GM23338 (cell line): ENCODE data around the gene BCCIP. TPM values are rescaled to one million over a fixed set of nuclear protein-coding genes. Genes with fewer than 3 reads are reported as not detected.

Source experiments
- ATAC-seq: fragments of 200-7000 bp; cut with Tn5 transposase; 3 replicates; pipeline ENCODE4 v1.9.1; 2020
- DNase-seq: peaks from one replicate; pipeline ENCODE4 v3.0.0-alpha.2; 2015; ENCODE audit warnings: low spot score
- H2AFZ ChIP-seq: fragments of 200-600 bp; sonication (generic); 2 replicates; pipeline ENCODE4 v1.8.0; 2016; ENCODE audit warnings: antibody characterized with exemption, mild to moderate bottlenecking, moderate library complexity
- H3F3A ChIP-seq: fragments of 200-600 bp; sonication (generic); replicated peaks from 2 replicates; pipeline ENCODE4 v1.8.0; 2017; ENCODE audit warnings: antibody characterized with exemption, mixed run types, low read depth
- H3K27ac ChIP-seq: fragments of 200-600 bp; sonication (generic); 2 replicates; pipeline ENCODE4 v1.6.1; 2016; ENCODE audit warnings: low read depth
- H3K27me3 ChIP-seq: fragments of 200-600 bp; sonication (generic); 2 replicates; pipeline ENCODE4 v1.8.0; 2016; ENCODE audit warnings: mild to moderate bottlenecking, mixed run types, moderate library complexity; ENCODE audit not compliant: insufficient read depth
- H3K36me3 ChIP-seq: fragments of 200-600 bp; sonication (generic); 2 replicates; pipeline ENCODE4 v1.8.0; 2016; ENCODE audit warnings: mild to moderate bottlenecking; ENCODE audit not compliant: insufficient read depth
- H3K4me1 ChIP-seq: fragments of 200-600 bp; sonication (generic); 2 replicates; pipeline ENCODE4 v1.8.0; 2016; ENCODE audit warnings: mild to moderate bottlenecking, moderate library complexity; ENCODE audit not compliant: insufficient read depth
- H3K4me2 ChIP-seq: fragments of 200-600 bp; sonication (generic); 2 replicates; pipeline ENCODE4 v1.7.1; 2017; ENCODE audit warnings: mixed run types
- H3K4me3 ChIP-seq: fragments of 200-600 bp; sonication (generic); 2 replicates; pipeline ENCODE4 v1.6.1; 2016; ENCODE audit warnings: mixed run types
- H3K79me2 ChIP-seq: fragments of 200-600 bp; sonication (generic); replicated peaks from 2 replicates; pipeline ENCODE4 v1.8.0; 2017; ENCODE audit warnings: mild to moderate bottlenecking; ENCODE audit not compliant: insufficient read depth
- H3K9me2 ChIP-seq: fragments of 200-600 bp; sonication (generic); 2 replicates; pipeline ENCODE4 v1.8.0; 2017; ENCODE audit not compliant: insufficient read depth
- H4K20me1 ChIP-seq: fragments of 200-600 bp; sonication (generic); replicated peaks from 2 replicates; pipeline ENCODE4 v1.8.0; 2017; ENCODE audit warnings: mild to moderate bottlenecking; ENCODE audit not compliant: insufficient read depth
- H3K27ac Mint-ChIP-seq: 2 replicates; pipeline ENCODE4 v1.8.0; 2020; ENCODE audit warnings: inconsistent platforms, mild to moderate bottlenecking, moderate library complexity, mixed read lengths
- H3K27me3 Mint-ChIP-seq: 3 replicates; pipeline ENCODE4 v1.8.0; 2022; ENCODE audit warnings: low read depth, mild to moderate bottlenecking, moderate library complexity, mixed read lengths, inconsistent platforms; ENCODE audit not compliant: insufficient read depth, poor library complexity
- H3K36me3 Mint-ChIP-seq: 3 replicates; pipeline ENCODE4 v1.8.0; 2021; ENCODE audit warnings: low read depth, mild to moderate bottlenecking, inconsistent platforms, moderate library complexity, mixed read lengths
- H3K4me1 Mint-ChIP-seq: 3 replicates; pipeline ENCODE4 v1.8.0; 2020; ENCODE audit warnings: mild to moderate bottlenecking, inconsistent platforms, mixed read lengths
- H3K4me3 Mint-ChIP-seq: 3 replicates; pipeline ENCODE4 v1.8.0; 2021; ENCODE audit warnings: moderate library complexity, mild to moderate bottlenecking, inconsistent platforms, mixed read lengths
- H3K9me3 Mint-ChIP-seq: 3 replicates; pipeline ENCODE4 v1.8.0; 2020; ENCODE audit warnings: moderate library complexity, mild to moderate bottlenecking, inconsistent platforms, mixed read lengths
- CREB1 ChIP-seq: fragments of 250-450 bp; sonication (Bioruptor Pico); IDR thresholded peaks from 2 replicates; pipeline ENCODE4 v1.5.0; 2020; ENCODE audit warnings: low read depth, mild to moderate bottlenecking, moderate library complexity
- CTCF ChIP-seq, 2 experiments: fragments of 200-600 bp in 1 of 2; sonication (generic) in 1 of 2; conservative IDR thresholded peaks; 2 replicates each; pipeline versions ENCODE4 v1.5.1 to v1.6.1; 2016 to 2017; ENCODE audit warnings: antibody characterized with exemption in 2 of 2, low read depth in 2 of 2, mild to moderate bottlenecking in 2 of 2, moderate library complexity in 1 of 2
- ETS1 ChIP-seq: IDR thresholded peaks from 2 replicates; pipeline ENCODE4 v1.6.1; 2016; ENCODE audit warnings: antibody characterized with exemption
- JUNB ChIP-seq: IDR thresholded peaks from one replicate; pipeline ENCODE4 v1.6.1; 2016; ENCODE audit warnings: antibody characterized with exemption; ENCODE audit not compliant: unreplicated experiment
- NANOG ChIP-seq: IDR thresholded peaks from 2 replicates; pipeline ENCODE4 v1.6.1; 2016; ENCODE audit warnings: antibody characterized with exemption, borderline replicate concordance
- ZNF462 ChIP-seq: fragments of 250-450 bp; sonication (Bioruptor Pico); IDR thresholded peaks from 2 replicates; pipeline ENCODE4 v1.5.0; 2020; ENCODE audit warnings: mild to moderate bottlenecking, moderate library complexity
- polyA plus RNA-seq: library from polyadenylated mRNA; unstranded; fragments of >200 nt; fragmentation: Nextera tagmentation; extraction: Ambion mirVana; gene quantifications from 2 replicates; pipeline ENCODE4 v1.2.1, GENCODE V29; 2016
- total RNA-seq: library from RNA; depleted of rRNA; stranded (reverse); fragments of >200 nt; shearing (Covaris generic); gene quantifications from 2 replicates; pipeline ENCODE4 v1.2.3, GENCODE V29; 2014

The BCCIP gene
- total and polyA plus RNA-seq, 2 experiments from 2014 or later: 98.6 to 214 TPM

GRCh38 chr10:125775491-125776106 is 47.7 kb upstream of the BCCIP start, which contains the start of gene MMP21 (continued):
- TF ChIP-seq ZNF462 (CRISPR knock-in tag) (no peak), ETS1 (no peak), CTCF (conservative IDR thresholded peaks at IDR 0.05; ENCODE audit: low read depth in 2 of 2) (no peak), JUNB (no peak)

- no peak for DNase-seq
- Histone ChIP-seq H3K79me2 (no peaks in the 10 kb centered on the region), H3F3A (no peaks in the 10 kb centered on the region), H3K27ac (no peak overlapping the region), H3K4me2 (no peak overlapping the region), H2AFZ (no peak overlapping the region), H3K4me3 (no peak overlapping the region), H3K9me2 (no peaks in the 10 kb centered on the region), H3K27me3 (no peaks in the 10 kb centered on the region), H3K4me1 (no peaks in the 10 kb centered on the region), H4K20me1 (no peaks in the 10 kb centered on the region), H3K36me3 (no peaks in the 10 kb centered on the region)
- no peaks in the 10 kb centered on the region; the same call in 2 of the 3 replicates for H3K4me1 Mint-ChIP-seq
- peaks cover 5% of the 10 kb centered on the region; the same call in 2 of the 3 replicates for H3K9me3 Mint-ChIP-seq
- H3K27ac Mint-ChIP-seq: no peak overlapping the region
- no peak for ATAC-seq
- H3K36me3 Mint-ChIP-seq: no peaks in the 10 kb centered on the region; the same call in 2 of the 3 replicates
- H3K27me3 Mint-ChIP-seq: peaks cover 1% of the 10 kb centered on the region
- H3K4me3 Mint-ChIP-seq: no peak overlapping the region
- TF ChIP-seq ZNF462 (CRISPR knock-in tag) (no peak), NANOG (no peak), CREB1 (CRISPR knock-in tag) (no peak)
Observed at GRCh38 chr10:125777806-125778205, 45.5 kb upstream of the BCCIP start.
